ENCODE results near the gene ZNF439. TPM values are rescaled to one million over a fixed set of nuclear protein-coding genes. Genes with fewer than 3 reads are reported as not detected.
A peak's percentile ranks its signal among the peaks of the same experiment; 100 is the strongest.

ZNF439 gene
- total RNA-seq = 1.1 to 5.7 TPM (median 4.9 TPM) in 3 replicates
- long read RNA-seq, partial matches to known transcripts = 0 of 6 reads
- long read RNA-seq, other reads (novel, unspliced or antisense) = 4 of 6 reads

DNA sequence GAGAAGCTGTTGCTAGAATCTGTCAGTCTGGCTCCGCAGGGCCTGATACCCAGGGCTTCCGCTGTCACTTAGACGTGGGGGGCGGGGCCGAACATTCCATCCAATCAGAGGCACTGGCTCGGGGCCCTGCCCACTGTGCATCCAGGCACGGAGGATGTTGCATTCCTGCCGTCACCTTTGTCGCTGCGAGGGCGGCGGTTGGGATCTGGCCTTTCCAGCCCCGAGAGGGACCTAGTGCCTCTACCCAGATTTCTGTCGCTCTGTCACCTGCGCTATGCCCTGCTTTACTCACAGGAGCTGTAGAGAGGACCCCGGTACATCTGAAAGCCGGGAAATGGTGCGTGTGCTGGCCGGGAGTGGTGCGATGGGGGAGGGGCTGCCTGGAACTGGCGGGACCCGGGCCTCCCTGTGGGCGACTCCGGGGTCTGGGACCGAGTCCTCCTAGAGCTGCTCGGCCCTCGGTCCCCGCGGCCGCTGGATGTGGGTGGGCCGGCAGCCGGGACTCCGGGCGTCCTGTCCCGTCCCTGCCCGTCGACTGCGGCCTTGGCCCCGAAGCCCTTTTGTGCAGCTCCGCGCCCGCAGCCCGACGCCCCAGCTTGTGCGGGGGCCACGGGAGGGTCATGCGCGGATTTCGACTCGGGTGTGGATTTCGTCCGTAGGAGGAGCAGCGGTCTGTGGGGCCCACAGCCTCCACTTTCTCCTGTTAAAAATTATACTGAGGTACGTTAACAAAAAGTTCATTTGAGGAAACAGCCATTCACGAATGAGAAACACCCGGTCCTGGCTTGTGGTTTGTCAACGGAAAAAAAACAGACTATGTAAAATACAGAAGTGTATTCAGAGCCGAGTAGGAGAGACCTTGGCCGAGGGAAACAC lies at the start of gene ZNF439:
TSS of gene ZNF439 (plus strand) at position 133 of the 876 bp plus-strand sequence. CDS start at position 275, 142 bp downstream.
- TF ChIP-seq, protein P1, sequence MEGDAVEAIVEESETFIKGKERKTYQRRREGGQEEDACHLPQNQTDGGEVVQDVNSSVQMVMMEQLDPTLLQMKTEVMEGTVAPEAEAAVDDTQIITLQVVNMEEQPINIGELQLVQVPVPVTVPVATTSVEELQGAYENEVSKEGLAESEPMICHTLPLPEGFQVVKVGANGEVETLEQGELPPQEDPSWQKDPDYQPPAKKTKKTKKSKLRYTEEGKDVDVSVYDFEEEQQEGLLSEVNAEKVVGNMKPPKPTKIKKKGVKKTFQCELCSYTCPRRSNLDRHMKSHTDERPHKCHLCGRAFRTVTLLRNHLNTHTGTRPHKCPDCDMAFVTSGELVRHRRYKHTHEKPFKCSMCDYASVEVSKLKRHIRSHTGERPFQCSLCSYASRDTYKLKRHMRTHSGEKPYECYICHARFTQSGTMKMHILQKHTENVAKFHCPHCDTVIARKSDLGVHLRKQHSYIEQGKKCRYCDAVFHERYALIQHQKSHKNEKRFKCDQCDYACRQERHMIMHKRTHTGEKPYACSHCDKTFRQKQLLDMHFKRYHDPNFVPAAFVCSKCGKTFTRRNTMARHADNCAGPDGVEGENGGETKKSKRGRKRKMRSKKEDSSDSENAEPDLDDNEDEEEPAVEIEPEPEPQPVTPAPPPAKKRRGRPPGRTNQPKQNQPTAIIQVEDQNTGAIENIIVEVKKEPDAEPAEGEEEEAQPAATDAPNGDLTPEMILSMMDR (IDR thresholded peaks at IDR 0.05) = no peak
- Mint-ChIP-seq H3K36me3 (ENCODE audit: low read depth) (peaks cover 3% of the 10 kb centered on the region), H3K9me3 (ENCODE audit: low read depth) (no peaks in the 10 kb centered on the region), H3K4me1 (ENCODE audit: low read depth) (peaks cover 12% of the 10 kb centered on the region), H3K4me3 (ENCODE audit: unreplicated experiment) (peak within 1 kb of the TSS; percentile 77), H3K27ac (ENCODE audit: unreplicated experiment) (peak within 1 kb of the TSS; percentile 85), H3K27me3 (ENCODE audit: low read depth) (no peaks in the 10 kb centered on the region)
- no peak for DNase-seq (ENCODE audit: low spot score)

DNA sequence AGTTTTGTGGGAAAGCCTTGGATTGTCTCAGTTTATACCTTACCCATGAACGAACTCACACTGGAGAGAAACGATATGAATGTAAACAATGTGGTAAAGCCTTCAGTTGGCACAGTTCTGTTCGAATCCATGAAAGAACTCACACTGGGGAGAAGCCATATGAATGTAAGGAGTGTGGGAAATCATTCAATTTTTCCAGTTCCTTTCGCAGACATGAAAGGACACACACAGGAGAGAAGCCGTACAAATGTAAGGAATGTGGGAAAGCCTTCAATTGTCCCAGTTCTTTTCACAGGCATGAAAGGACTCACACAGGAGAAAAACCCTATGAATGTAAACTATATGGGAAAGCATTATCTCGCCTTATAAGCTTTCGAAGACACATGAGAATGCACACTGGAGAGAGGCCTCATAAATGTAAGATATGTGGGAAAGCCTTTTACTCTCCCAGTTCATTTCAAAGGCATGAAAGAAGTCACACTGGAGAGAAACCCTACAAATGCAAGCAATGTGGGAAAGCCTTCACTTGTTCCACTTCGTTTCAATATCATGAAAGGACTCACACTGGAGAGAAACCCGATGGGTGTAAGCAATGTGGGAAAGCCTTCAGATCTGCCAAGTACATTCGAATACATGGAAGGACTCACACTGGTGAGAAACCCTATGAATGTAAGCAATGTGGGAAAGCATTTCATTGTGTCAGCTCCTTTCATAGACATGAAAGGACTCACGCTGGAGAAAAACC lies 42.0 kb upstream of the ZNF439 start:
- no peaks in the 10 kb centered on the region for H3K4me1 Mint-ChIP-seq (ENCODE audit: low read depth)
- DNase-seq (ENCODE audit: low spot score) = no peak
- TF ChIP-seq, protein P1 (IDR thresholded peaks at IDR 0.05) = no peak
- no peaks in the 10 kb centered on the region for H3K27me3 Mint-ChIP-seq (ENCODE audit: low read depth)
- no peak overlapping the region for H3K4me3 Mint-ChIP-seq (ENCODE audit: unreplicated experiment)
- peaks cover 54% of the 10 kb centered on the region for H3K36me3 Mint-ChIP-seq (ENCODE audit: low read depth)
- H3K9me3 Mint-ChIP-seq (ENCODE audit: low read depth) = peaks cover 49% of the 10 kb centered on the region
- H3K27ac Mint-ChIP-seq (ENCODE audit: unreplicated experiment) = no peak overlapping the region

DNA sequence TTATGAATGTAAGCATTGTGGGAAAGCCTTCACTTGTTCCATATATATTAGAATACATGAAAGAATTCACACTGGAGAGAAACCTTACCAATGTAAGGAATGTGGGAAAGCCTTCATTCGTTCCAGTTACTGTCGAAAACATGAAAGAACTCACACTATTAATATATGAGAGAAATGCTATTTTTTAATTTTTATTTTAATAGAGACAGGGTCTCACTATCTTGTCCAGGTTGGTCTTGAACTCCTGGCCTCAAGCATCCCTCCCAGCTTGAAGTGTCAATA lies 41.5 kb upstream of the ZNF439 start:
- H3K4me3 Mint-ChIP-seq (ENCODE audit: unreplicated experiment) = no peak overlapping the region
- no peak for DNase-seq (ENCODE audit: low spot score)
- H3K9me3 Mint-ChIP-seq (ENCODE audit: low read depth) = peaks cover 49% of the 10 kb centered on the region
- TF ChIP-seq, protein P1 (IDR thresholded peaks at IDR 0.05) = no peak
- no peak overlapping the region for H3K27ac Mint-ChIP-seq (ENCODE audit: unreplicated experiment)
- no peaks in the 10 kb centered on the region for H3K27me3 Mint-ChIP-seq (ENCODE audit: low read depth)
- H3K4me1 Mint-ChIP-seq (ENCODE audit: low read depth) = no peaks in the 10 kb centered on the region
- H3K36me3 Mint-ChIP-seq (ENCODE audit: low read depth) = peaks cover 54% of the 10 kb centered on the region

DNA sequence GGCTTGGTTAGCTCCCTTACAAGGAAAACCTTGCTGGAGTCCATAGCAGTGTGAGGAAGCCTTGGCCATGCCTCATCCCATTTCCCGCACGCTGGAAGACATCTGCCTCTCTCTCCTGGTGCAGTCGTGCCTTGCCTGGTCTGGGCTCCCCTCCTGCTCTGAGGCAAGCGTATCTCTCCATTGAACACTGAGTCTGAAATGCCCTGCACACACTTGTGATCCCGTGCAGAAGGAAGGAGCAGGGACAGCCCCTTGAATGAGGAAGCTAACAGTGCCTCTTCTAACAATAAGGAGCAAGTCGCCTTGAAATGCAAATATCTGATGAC lies 34.9 kb upstream of the ZNF439 start:
- Mint-ChIP-seq H3K27me3 (ENCODE audit: low read depth) (no peaks in the 10 kb centered on the region), H3K27ac (ENCODE audit: unreplicated experiment) (peak overlapping the region; percentile 97), H3K36me3 (ENCODE audit: low read depth) (peaks cover 16% of the 10 kb centered on the region)

More for the DNA sequence above, 34.9 kb upstream of the ZNF439 start:
- Mint-ChIP-seq H3K4me3 (ENCODE audit: unreplicated experiment) (peak overlapping the region; percentile 93), H3K9me3 (ENCODE audit: low read depth) (peaks cover 7% of the 10 kb centered on the region), H3K4me1 (ENCODE audit: low read depth) (peaks cover 23% of the 10 kb centered on the region)
- TF ChIP-seq, protein P1 (IDR thresholded peaks at IDR 0.05) = no peak
- no peak for DNase-seq (ENCODE audit: low spot score)
